SIG-M5 treated with dmso at 0.1 percent for 504 hours (cell line): Measurements from ENCODE around the gene GORASP1.
A peak's percentile ranks its signal among the peaks of the same experiment; 100 is the strongest.

ENCODE experiments used
- DNase-seq: peaks from one replicate; lab custom pipeline; 2025; ENCODE audit not compliant: unreplicated experiment; lab: John Stamatoyannopoulos, UW

Gene GORASP1

GRCh38 chr3:39107388-39108199 is at the start of gene GORASP1, which contains the start of gene TTC21A:
Gene GORASP1, minus strand, starts transcription at chr3:39107627. Its CDS starts 86 bp downstream, at chr3:39107541.
Gene TTC21A, plus strand, starts transcription at chr3:39107680. Its CDS starts 158 bp downstream, at chr3:39107838.
- DNase-seq, result peak; percentile 60

- no peak for DNase-seq
Observed at GRCh38 chr3:39156421-39156820, 49.0 kb upstream of the GORASP1 start.

- no peak for DNase-seq
Observed at GRCh38 chr3:39154280-39155021, 47.0 kb upstream of the GORASP1 start.

- DNase-seq, result no peak
Observed at GRCh38 chr3:39153977-39154279, 46.5 kb upstream of the GORASP1 start.

GRCh38 chr3:39150803-39151631 is 43.6 kb upstream of the GORASP1 start:
- DNase-seq, result peak; percentile 42

GRCh38 chr3:39150148-39150802 is 42.8 kb upstream of the GORASP1 start:
- DNase-seq, result no peak

- no peak for DNase-seq
Observed at GRCh38 chr3:39149498-39150147, 42.2 kb upstream of the GORASP1 start.

- no peak for DNase-seq
Observed at GRCh38 chr3:39149059-39149455, 41.6 kb upstream of the GORASP1 start.

- peak; percentile 49 for DNase-seq
Observed at GRCh38 chr3:39148435-39149058, 41.1 kb upstream of the GORASP1 start.

GRCh38 chr3:39147711-39148434 is 40.4 kb upstream of the GORASP1 start:
- DNase-seq, result peak; percentile 44

- DNase-seq, result peak; percentile 77
Observed at GRCh38 chr3:39146611-39147591, 39.5 kb upstream of the GORASP1 start.

GRCh38 chr3:39146083-39146501 is 38.7 kb upstream of the GORASP1 start:
- DNase-seq, result peak; percentile 85

GRCh38 chr3:39144748-39145380 is 37.4 kb upstream of the GORASP1 start:
- DNase-seq, result no peak

GRCh38 chr3:39144095-39144747 is 36.8 kb upstream of the GORASP1 start:
- DNase-seq, result no peak

GRCh38 chr3:39143051-39143885 is 35.8 kb upstream of the GORASP1 start:
- no peak for DNase-seq

GRCh38 chr3:39142067-39142466 is 34.6 kb upstream of the GORASP1 start:
- no peak for DNase-seq
